Keratinocyte (primary cell): ENCODE results near the gene TTI1. TPM values are rescaled to one million over a fixed set of nuclear protein-coding genes. Genes with fewer than 3 reads are reported as not detected.

ENCODE experiments used
- DNase-seq: peaks from one replicate; pipeline ENCODE4 v3.0.0-alpha.2; 2011; ENCODE audit warnings: low read depth, missing footprints, low spot score
- FAIRE-seq: peaks from 2 replicates; lab custom pipeline; 2011; peaks lifted over from hg19 to GRCh38; lab: Jason Lieb, UNC
- H2AFZ ChIP-seq: 2 replicates; pipeline ENCODE4 v1.6.0; 2012; ENCODE audit warnings: low read length, control low read depth, inconsistent platforms; ENCODE audit not compliant: control insufficient read depth
- H3K27ac ChIP-seq: 2 replicates; pipeline ENCODE4 v1.5.1; 2011; ENCODE audit warnings: low read length; ENCODE audit not compliant: control insufficient read depth, insufficient read depth
- H3K27me3 ChIP-seq: 3 replicates; pipeline ENCODE4 v1.6.0; 2011; ENCODE audit warnings: low read length; ENCODE audit not compliant: control insufficient read depth, insufficient read depth; ENCODE audit errors: extremely low read depth
- H3K36me3 ChIP-seq, 2 experiments: 2 replicates in 1 of 2; 3 replicates in 1 of 2; pipeline ENCODE4 v1.5.1; 2011; ENCODE audit warnings: low read length in 2 of 2, mild to moderate bottlenecking in 1 of 2; ENCODE audit not compliant: control insufficient read depth in 2 of 2, insufficient read depth in 2 of 2; ENCODE audit errors: extremely low read depth in 1 of 2
- H3K4me1 ChIP-seq: 3 replicates; pipeline ENCODE4 v1.5.1; 2011; ENCODE audit warnings: low read length; ENCODE audit not compliant: control insufficient read depth, insufficient read depth; ENCODE audit errors: extremely low read depth
- H3K4me2 ChIP-seq: 3 replicates; pipeline ENCODE4 v1.6.0; 2011; ENCODE audit warnings: low read depth, low read length; ENCODE audit not compliant: control insufficient read depth, insufficient read depth; ENCODE audit errors: extremely low read depth
- H3K4me3 ChIP-seq, 3 experiments: fragments of 200-600 bp in 1 of 3; sonication (generic) in 1 of 3; 2 replicates in 2 of 3; 3 replicates in 1 of 3; pipeline ENCODE4 v1.5.1; 2011 to 2016; ENCODE audit warnings: low read length in 3 of 3, mild to moderate bottlenecking in 3 of 3, control low read depth in 2 of 3, inconsistent platforms in 1 of 3, low read depth in 1 of 3, mixed read lengths in 1 of 3, mixed run types in 1 of 3, moderate library complexity in 1 of 3; ENCODE audit not compliant: control insufficient read depth in 2 of 3, insufficient read depth in 2 of 3; ENCODE audit errors: extremely low read depth in 1 of 3
- H3K79me2 ChIP-seq: 2 replicates; pipeline ENCODE4 v1.6.0; 2012; ENCODE audit warnings: low read length; ENCODE audit not compliant: control insufficient read depth, insufficient read depth
- H3K9ac ChIP-seq: 3 replicates; pipeline ENCODE4 v1.6.0; 2011; ENCODE audit warnings: low read length; ENCODE audit not compliant: control insufficient read depth, insufficient read depth; ENCODE audit errors: extremely low read depth
- H3K9me1 ChIP-seq: 3 replicates; pipeline ENCODE4 v1.6.0; 2011; ENCODE audit warnings: low read length; ENCODE audit not compliant: control insufficient read depth, insufficient read depth; ENCODE audit errors: extremely low read depth
- H3K9me3 ChIP-seq: 2 replicates; pipeline ENCODE4 v1.5.1; 2012; ENCODE audit warnings: low read depth, low read length; ENCODE audit not compliant: control insufficient read depth
- H4K20me1 ChIP-seq: 3 replicates; pipeline ENCODE4 v1.6.0; 2011; ENCODE audit warnings: low read length; ENCODE audit not compliant: control insufficient read depth, insufficient read depth; ENCODE audit errors: extremely low read depth
- CTCF ChIP-seq, 3 experiments: IDR thresholded peaks in 1 of 3; conservative IDR thresholded peaks in 1 of 3; optimal IDR thresholded peaks in 1 of 3; 2 replicates in 2 of 3; 3 replicates in 1 of 3; pipeline versions ENCODE3 to v1.5.1; 2011; ENCODE audit warnings: low read length in 3 of 3, mild to moderate bottlenecking in 3 of 3, moderate library complexity in 2 of 3, control low read depth in 1 of 3, inconsistent platforms in 1 of 3; ENCODE audit not compliant: insufficient read depth in 2 of 3; ENCODE audit errors: extremely low read depth in 1 of 3
- EZH2 ChIP-seq: IDR thresholded peaks from one replicate; pipeline ENCODE4 v1.6.1; 2012; ENCODE audit warnings: inconsistent platforms, mild to moderate bottlenecking, low read length, moderate library complexity
- dilution Hi-C: fragments of 300-500 bp; cut with MboI; formaldehyde crosslinking; loops from one replicate; pipeline ENCODE4 v1.7.0; 2020; ENCODE audit warnings: low sequenced_read_pairs; ENCODE audit not compliant: extremely low pct_ligation_motif_present
- polyA plus RNA-seq, 5 experiments: library from polyadenylated mRNA; depleted of rRNA in 3 of 5; stranded (reverse) in 3 of 5; stranded (forward) in 1 of 5; unstranded in 1 of 5; fragments of >200 nt; gene quantifications; 1 replicate in 1 of 5; 2 replicates in 3 of 5; 3 replicates in 1 of 5; pipeline versions ENCODE4 v1.2.1 to v1.2.3, GENCODE V29; 2011 to 2012; ENCODE audit warnings: missing spikeins in 2 of 5, low read depth in 1 of 5, low replicate concordance in 1 of 5

TTI1 gene
- polyA plus RNA-seq, 1 donor (not counting 4 experiments of a cell fraction or from before 2014, with no cell fraction given), result 13.5 TPM

GRCh38 chr20:38078084-38078483 lies 44.8 kb upstream of the TTI1 start:
- no peak overlapping the region for H3K4me2 ChIP-seq
- DNase-seq (no peak), FAIRE-seq (no peak)
- H3K27ac ChIP-seq, result no peak overlapping the region
- peaks cover 8 to 12% of the 10 kb centered on the region in 2 experiments for H3K36me3 ChIP-seq
- dilution Hi-C loops, result no loop called here
- H3K79me2 ChIP-seq, result peaks cover 14% of the 10 kb centered on the region
- no peaks in the 10 kb centered on the region for H3K27me3 ChIP-seq
- H3K4me3 ChIP-seq, result no peak overlapping the region
- H3K9me1 ChIP-seq, result no peaks in the 10 kb centered on the region
- H3K9me3 ChIP-seq, result no peaks in the 10 kb centered on the region
- TF ChIP-seq EZH2 (no peak), CTCF (optimal IDR thresholded peaks at IDR 0.05 in 1 of 3, IDR thresholded peaks at IDR 0.05 in 1 of 3, conservative IDR thresholded peaks at IDR 0.05 in 1 of 3; ENCODE audit: extremely low read depth in 1 of 3, insufficient read depth in 2 of 3, low read length in 3 of 3) (no peak)
- no peak overlapping the region for H3K9ac ChIP-seq
- no peaks in the 10 kb centered on the region for H3K4me1 ChIP-seq
- no peak overlapping the region for H2AFZ ChIP-seq
- peaks cover 5% of the 10 kb centered on the region for H4K20me1 ChIP-seq

- Histone ChIP-seq H2AFZ (no peak overlapping the region), H3K4me2 (no peak overlapping the region), H3K79me2 (peaks cover 14% of the 10 kb centered on the region), H3K4me3 (no peak overlapping the region), H3K9me3 (no peaks in the 10 kb centered on the region), H3K36me3 (peaks cover 8 to 12% of the 10 kb centered on the region in 2 experiments), H3K9me1 (no peaks in the 10 kb centered on the region), H3K27ac (no peak overlapping the region), H3K27me3 (no peaks in the 10 kb centered on the region), H3K4me1 (no peaks in the 10 kb centered on the region), H3K9ac (no peak overlapping the region), H4K20me1 (peaks cover 5% of the 10 kb centered on the region)
- DNase-seq, result no peak
- no peak for FAIRE-seq
- no peak for TF ChIP-seq CTCF (optimal IDR thresholded peaks at IDR 0.05 in 1 of 3, IDR thresholded peaks at IDR 0.05 in 1 of 3, conservative IDR thresholded peaks at IDR 0.05 in 1 of 3; ENCODE audit: extremely low read depth in 1 of 3, insufficient read depth in 2 of 3, low read length in 3 of 3)
- TF ChIP-seq EZH2, result no peak
- dilution Hi-C loops, result no loop called here
Observed at GRCh38 chr20:38076548-38076947, 43.3 kb upstream of the TTI1 start.
